ENCODE measurements around the gene KCNQ1. TPM values are rescaled to one million over a fixed set of nuclear protein-coding genes. Genes with fewer than 3 reads are reported as not detected.

KCNQ1 gene
- total RNA-seq, 3 donors from 2014 or later: 3.6 to 6.2 (median 5.1) TPM

DNA sequence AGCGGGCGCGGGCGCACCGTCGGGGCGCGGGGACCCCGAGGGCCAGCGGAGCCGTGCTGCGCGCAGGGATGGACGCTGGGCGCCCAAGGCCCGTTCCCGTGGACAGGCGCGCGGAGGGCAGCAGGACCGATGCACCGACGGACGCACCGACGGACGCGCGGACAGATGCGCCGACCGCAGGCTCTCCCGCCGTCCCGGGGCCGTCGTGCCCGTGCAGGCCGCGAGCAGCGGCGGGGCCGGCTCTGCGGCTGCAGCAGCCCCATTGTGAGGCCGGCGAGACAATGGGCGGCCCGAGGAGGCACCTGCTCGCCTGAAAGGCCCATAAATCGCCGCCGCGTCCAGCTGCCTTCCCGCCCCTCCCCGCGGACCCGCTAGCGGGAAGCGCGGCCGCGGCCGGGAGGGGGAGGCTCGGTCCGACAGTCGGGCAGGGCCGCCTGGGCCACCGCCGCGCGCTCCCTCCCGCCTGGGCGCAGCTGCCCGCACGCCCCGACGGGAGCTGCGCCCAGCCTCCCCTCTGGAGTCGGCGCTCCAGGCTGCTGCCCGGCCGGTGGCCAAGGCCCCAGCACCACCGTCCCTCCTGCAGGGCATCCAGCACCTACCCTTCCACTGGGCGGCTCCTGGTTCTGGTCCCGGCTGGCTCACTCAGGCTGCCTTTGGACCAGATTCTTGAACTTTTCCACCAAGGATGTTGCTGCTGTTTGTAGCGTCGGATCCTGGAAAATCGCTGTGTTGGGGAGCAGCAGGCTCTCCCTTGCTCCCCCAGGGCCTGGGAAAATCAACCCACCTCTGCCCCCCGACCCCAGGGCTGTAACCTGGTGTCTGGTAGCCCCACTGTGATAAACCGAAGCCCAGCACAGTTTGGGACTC, 425.0 kb downstream of the KCNQ1 start:
- intact Hi-C loops (cut with DNase I; ENCODE audit: low total_unique reads): no loop called here
- H3K27ac ChIP-seq: no peak overlapping the region

DNA sequence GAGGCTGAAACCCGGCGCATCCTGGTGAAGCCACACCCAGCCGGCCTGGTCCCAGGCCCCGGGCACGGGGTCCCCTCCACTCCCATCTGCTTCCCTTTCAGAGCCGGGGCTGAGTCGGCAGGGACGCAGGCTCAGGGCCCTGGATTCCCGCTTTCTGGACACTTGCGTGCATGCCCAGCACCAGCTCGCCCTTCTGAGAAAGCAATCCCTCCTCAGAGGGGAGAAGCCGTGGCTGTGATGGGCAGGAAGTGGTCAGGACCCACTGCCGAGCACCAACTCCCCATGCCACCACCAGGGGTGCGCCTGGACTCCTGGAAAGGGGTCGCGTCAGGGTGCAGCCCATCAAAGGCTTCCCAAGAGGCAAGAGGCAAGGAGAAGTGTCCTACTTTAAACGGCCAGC, 425.7 kb downstream of the KCNQ1 start:
- intact Hi-C loops (cut with DNase I; ENCODE audit: low total_unique reads): no loop called here
- no peaks in the 10 kb centered on the region for H3K9me3 ChIP-seq
- H3K4me3 ChIP-seq: no peak overlapping the region
- no peaks in the 10 kb centered on the region for H3K36me3 ChIP-seq
- H3K27ac ChIP-seq: no peak overlapping the region
- no peak for DNase-seq (ENCODE audit: low spot score in 2 of 2)
- H3K27me3 ChIP-seq: peaks cover 4 to 23% of the 10 kb centered on the region in 2 donors
- no peaks in the 10 kb centered on the region for H3K4me1 ChIP-seq
- TF ChIP-seq POLR2A (IDR thresholded peaks at IDR 0.05) (no peak), POLR2AphosphoS5 (IDR thresholded peaks at IDR 0.05) (no peak)
- TF ChIP-seq, protein P1, sequence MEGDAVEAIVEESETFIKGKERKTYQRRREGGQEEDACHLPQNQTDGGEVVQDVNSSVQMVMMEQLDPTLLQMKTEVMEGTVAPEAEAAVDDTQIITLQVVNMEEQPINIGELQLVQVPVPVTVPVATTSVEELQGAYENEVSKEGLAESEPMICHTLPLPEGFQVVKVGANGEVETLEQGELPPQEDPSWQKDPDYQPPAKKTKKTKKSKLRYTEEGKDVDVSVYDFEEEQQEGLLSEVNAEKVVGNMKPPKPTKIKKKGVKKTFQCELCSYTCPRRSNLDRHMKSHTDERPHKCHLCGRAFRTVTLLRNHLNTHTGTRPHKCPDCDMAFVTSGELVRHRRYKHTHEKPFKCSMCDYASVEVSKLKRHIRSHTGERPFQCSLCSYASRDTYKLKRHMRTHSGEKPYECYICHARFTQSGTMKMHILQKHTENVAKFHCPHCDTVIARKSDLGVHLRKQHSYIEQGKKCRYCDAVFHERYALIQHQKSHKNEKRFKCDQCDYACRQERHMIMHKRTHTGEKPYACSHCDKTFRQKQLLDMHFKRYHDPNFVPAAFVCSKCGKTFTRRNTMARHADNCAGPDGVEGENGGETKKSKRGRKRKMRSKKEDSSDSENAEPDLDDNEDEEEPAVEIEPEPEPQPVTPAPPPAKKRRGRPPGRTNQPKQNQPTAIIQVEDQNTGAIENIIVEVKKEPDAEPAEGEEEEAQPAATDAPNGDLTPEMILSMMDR (IDR thresholded peaks at IDR 0.05): no peak

More for the DNA sequence above, 425.0 kb downstream of the KCNQ1 start:
- Histone ChIP-seq H3K27me3 (peaks cover 4 to 23% of the 10 kb centered on the region in 2 donors), H3K4me3 (no peak overlapping the region), H3K4me1 (no peaks in the 10 kb centered on the region), H3K36me3 (no peaks in the 10 kb centered on the region), H3K9me3 (no peaks in the 10 kb centered on the region)
- DNase-seq (ENCODE audit: low spot score in 2 of 2): no peak
- TF ChIP-seq POLR2AphosphoS5 (IDR thresholded peaks at IDR 0.05) (no peak), POLR2A (IDR thresholded peaks at IDR 0.05) (no peak)
- TF ChIP-seq, protein P1 (IDR thresholded peaks at IDR 0.05): no peak

DNA sequence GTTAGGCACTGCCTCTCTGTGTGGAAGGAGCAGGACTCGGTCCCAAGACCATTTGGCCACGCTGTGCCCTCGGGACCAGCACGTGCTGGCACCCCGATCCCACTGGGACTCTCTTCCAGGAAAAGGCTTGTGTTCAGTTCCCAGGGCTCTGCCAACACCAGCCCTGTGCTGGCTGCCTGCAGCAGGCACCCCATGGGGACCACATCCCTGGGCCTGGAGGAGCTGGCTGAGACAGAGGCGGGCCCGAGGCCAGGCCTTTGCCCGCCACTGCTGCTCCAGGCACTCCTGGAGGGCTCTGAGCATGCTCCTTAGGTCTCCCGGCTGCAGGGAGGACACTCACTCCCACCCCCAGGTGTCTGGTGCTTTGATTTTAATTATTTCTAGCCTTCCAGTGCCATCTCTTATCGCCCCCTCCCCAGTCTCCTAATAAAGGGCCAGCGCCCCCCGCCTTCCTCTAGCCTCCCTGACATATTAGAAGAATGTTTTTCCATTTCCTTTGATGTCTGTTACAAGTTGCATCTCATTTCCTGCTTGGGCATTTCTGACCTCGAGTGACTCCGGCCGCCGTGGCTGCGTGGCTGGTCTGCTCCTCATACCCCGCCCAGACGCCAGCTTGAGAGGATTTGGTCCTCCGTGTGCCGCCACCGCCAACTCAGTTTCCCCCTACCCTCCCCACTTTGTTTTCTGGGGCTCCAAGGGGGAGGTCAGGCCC, 426.3 kb downstream of the KCNQ1 start:
- Histone ChIP-seq H3K36me3 (no peaks in the 10 kb centered on the region), H3K27ac (no peak overlapping the region), H3K27me3 (peaks cover 4 to 23% of the 10 kb centered on the region in 2 donors), H3K4me3 (no peak overlapping the region), H3K9me3 (no peaks in the 10 kb centered on the region), H3K4me1 (no peaks in the 10 kb centered on the region)
- DNase-seq (ENCODE audit: low spot score in 2 of 2): no peak
- intact Hi-C loops (cut with DNase I; ENCODE audit: low total_unique reads): no loop called here
- TF ChIP-seq, protein P1 (IDR thresholded peaks at IDR 0.05): no peak
- TF ChIP-seq POLR2AphosphoS5 (IDR thresholded peaks at IDR 0.05) (no peak), POLR2A (IDR thresholded peaks at IDR 0.05) (no peak)

DNA sequence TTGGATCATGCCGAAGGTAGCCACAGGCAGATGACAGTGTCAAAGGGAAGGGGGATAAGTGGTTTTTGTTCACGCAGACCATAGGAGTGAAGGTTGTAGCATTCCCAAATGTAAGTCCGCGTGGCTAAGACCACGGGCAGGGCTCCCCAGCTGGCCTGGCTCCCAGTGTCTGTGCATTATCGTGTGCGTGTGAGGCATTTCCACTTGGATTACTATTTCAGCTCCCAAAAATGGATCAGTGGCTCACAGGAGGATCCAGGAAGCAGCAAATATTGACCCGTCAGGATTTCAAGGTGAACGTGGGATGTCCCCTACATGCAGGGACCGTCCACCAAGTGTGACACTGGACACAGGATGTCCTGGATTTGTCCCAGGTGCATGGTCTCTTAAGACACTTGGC, 430.2 kb downstream of the KCNQ1 start:
- Histone ChIP-seq H3K9me3 (peaks cover 0 to 11% of the 10 kb centered on the region in 2 donors), H3K4me1 (no peaks in the 10 kb centered on the region), H3K4me3 (no peak overlapping the region), H3K27ac (no peak overlapping the region), H3K27me3 (peaks cover under 1 to 12% of the 10 kb centered on the region in 2 donors), H3K36me3 (no peaks in the 10 kb centered on the region)
- DNase-seq (ENCODE audit: low spot score in 2 of 2): no peak
- intact Hi-C loops (cut with DNase I; ENCODE audit: low total_unique reads): no loop called here
- TF ChIP-seq, protein P1 (IDR thresholded peaks at IDR 0.05): no peak
- no peak for TF ChIP-seq POLR2A (IDR thresholded peaks at IDR 0.05)
- TF ChIP-seq POLR2AphosphoS5 (IDR thresholded peaks at IDR 0.05): no peak

DNA sequence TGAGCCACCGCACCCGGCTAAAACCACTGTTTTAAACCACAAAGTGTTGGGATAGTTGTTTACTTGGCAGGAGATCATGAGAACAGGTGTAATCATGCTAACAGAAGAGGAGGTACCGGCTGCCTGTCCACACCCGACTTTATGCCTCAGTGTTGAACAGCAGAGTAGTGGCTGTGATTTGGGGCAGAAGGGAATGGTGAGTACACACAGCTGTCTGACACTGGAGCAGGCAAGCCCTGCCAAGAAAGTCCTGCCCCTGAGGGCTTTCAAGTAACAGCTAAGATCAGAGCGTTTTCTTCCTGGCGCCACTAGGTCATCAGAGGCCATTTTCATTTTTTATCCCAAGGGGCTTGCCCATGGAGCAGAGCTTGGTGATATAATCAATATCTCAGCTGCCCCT, 432.7 kb downstream of the KCNQ1 start:
- Histone ChIP-seq H3K27ac (no peak overlapping the region), H3K4me3 (no peak overlapping the region), H3K27me3 (no peaks in the 10 kb centered on the region), H3K4me1 (peaks cover 0 to 6% of the 10 kb centered on the region in 2 donors), H3K9me3 (peaks cover 0 to 11% of the 10 kb centered on the region in 2 donors), H3K36me3 (no peaks in the 10 kb centered on the region)
- TF ChIP-seq, protein P1 (IDR thresholded peaks at IDR 0.05): no peak
- no peak for TF ChIP-seq POLR2A (IDR thresholded peaks at IDR 0.05)
- no peak for TF ChIP-seq POLR2AphosphoS5 (IDR thresholded peaks at IDR 0.05)
- no peak for DNase-seq (ENCODE audit: low spot score in 2 of 2)
- intact Hi-C loops (cut with DNase I; ENCODE audit: low total_unique reads): no loop called here
